SK-N-SH (cell line): ENCODE data around the gene KSR2. TPM values are rescaled to one million over a fixed set of nuclear protein-coding genes. Genes with fewer than 3 reads are reported as not detected.

Source experiments
- CTCF ChIA-PET: fragments of 300-600, 350-600 bp; formaldehyde crosslinking; extraction: SDS; loops from one replicate; lab custom pipeline; 2021; lab: Yijun Ruan, JAX
- POLR2A ChIA-PET: fragments of 350-600 bp; sonication (Branson Sonifier 250); formaldehyde crosslinking; extraction: SDS; loops from one replicate; lab custom pipeline; 2020; ENCODE audit warnings: antibody characterized with exemption, inconsistent platforms; lab: Yijun Ruan, JAX
- DNase-seq: peaks from one replicate; pipeline ENCODE4 v3.0.0; 2012
- H2AFZ ChIP-seq: fragments of 200-600 bp; sonication (generic); 2 replicates; pipeline ENCODE4 v1.8.1; 2016; ENCODE audit warnings: antibody characterized with exemption, mild to moderate bottlenecking, low read depth
- H3F3A ChIP-seq: fragments of 200-600 bp; sonication (generic); replicated peaks from 2 replicates; pipeline ENCODE3; 2016; ENCODE audit warnings: antibody characterized with exemption, mild to moderate bottlenecking; ENCODE audit not compliant: insufficient read depth
- H3K27ac ChIP-seq, 2 experiments: fragments of 200-500 bp in 1 of 2; fragments of 200-600 bp in 1 of 2; sonication (Bioruptor generic) in 1 of 2; sonication (generic), shearing (Covaris generic) in 1 of 2; 2 replicates each; pipeline versions ENCODE4 v1.5.1 to v1.6.1; 2014 to 2016; ENCODE audit warnings: low read depth in 2 of 2, inconsistent platforms in 1 of 2, low read length in 1 of 2, mild to moderate bottlenecking in 1 of 2, mixed read lengths in 1 of 2
- H3K27me3 ChIP-seq: fragments of 200-600 bp; sonication (generic), shearing (Covaris generic); 2 replicates; pipeline ENCODE4 v1.6.1; 2016; ENCODE audit warnings: mixed run types; ENCODE audit not compliant: insufficient read depth
- H3K36me3 ChIP-seq, 2 experiments: fragments of 200-500 bp in 1 of 2; fragments of 200-600 bp in 1 of 2; sonication (Bioruptor generic) in 1 of 2; sonication (generic) in 1 of 2; replicated peaks in 1 of 2; 2 replicates each; pipeline versions ENCODE3 to v1.5.1; 2014 to 2016; ENCODE audit warnings: low read length in 1 of 2, mild to moderate bottlenecking in 1 of 2; ENCODE audit not compliant: insufficient read depth in 2 of 2, control insufficient read depth in 1 of 2
- H3K4me1 ChIP-seq, 2 experiments: fragments of 200-500 bp in 1 of 2; fragments of 200-600 bp in 1 of 2; sonication (Bioruptor generic) in 1 of 2; sonication (generic), shearing (Covaris generic) in 1 of 2; 2 replicates each; pipeline versions ENCODE4 v1.5.1 to v1.6.1; 2014 to 2016; ENCODE audit warnings: low read depth in 1 of 2, low read length in 1 of 2, mixed run types in 1 of 2; ENCODE audit not compliant: insufficient read depth in 2 of 2, control insufficient read depth in 1 of 2
- H3K4me2 ChIP-seq: fragments of 200-600 bp; sonication (generic), shearing (Covaris generic); 2 replicates; pipeline ENCODE4 v1.6.1; 2017; ENCODE audit warnings: mixed run types
- H3K4me3 ChIP-seq, 2 experiments: fragments of 200-500 bp in 1 of 2; fragments of 200-600 bp in 1 of 2; sonication (Bioruptor generic) in 1 of 2; sonication (generic), shearing (Covaris generic) in 1 of 2; 2 replicates each; pipeline versions ENCODE4 v1.5.1 to v1.8.1; 2014 to 2016; ENCODE audit warnings: low read depth in 2 of 2, inconsistent platforms in 1 of 2, low read length in 1 of 2, mild to moderate bottlenecking in 1 of 2, mixed read lengths in 1 of 2, moderate library complexity in 1 of 2
- H3K79me2 ChIP-seq: fragments of 200-600 bp; sonication (generic); 2 replicates; pipeline ENCODE4 v1.8.1; 2017; ENCODE audit warnings: mild to moderate bottlenecking; ENCODE audit not compliant: insufficient read depth
- H3K9ac ChIP-seq: fragments of 200-600 bp; sonication (generic); 2 replicates; pipeline ENCODE4 v1.6.1; 2017; ENCODE audit warnings: mixed run types
- H3K9me2 ChIP-seq: fragments of 200-600 bp; sonication (generic); 2 replicates; pipeline ENCODE4 v1.6.1; 2017; ENCODE audit warnings: mixed run types
- H3K9me3 ChIP-seq: fragments of 200-600 bp; sonication (generic); 2 replicates; pipeline ENCODE4 v1.6.1; 2017; ENCODE audit warnings: mixed run types, mild to moderate bottlenecking, moderate library complexity
- H4K20me1 ChIP-seq: fragments of 200-600 bp; sonication (generic); 2 replicates; pipeline ENCODE4 v1.6.1; 2017; ENCODE audit warnings: mild to moderate bottlenecking, mixed run types; ENCODE audit not compliant: insufficient read depth
- CHD2 ChIP-seq: fragments of 150-350 bp; IDR thresholded peaks from 2 replicates; pipeline ENCODE4 v1.6.1; 2018; ENCODE audit warnings: low read length; ENCODE audit not compliant: partially characterized antibody
- CTCF ChIP-seq: fragments of 200-600 bp; sonication (generic); IDR thresholded peaks from 2 replicates; pipeline ENCODE4 v1.6.1; 2017; ENCODE audit warnings: antibody characterized with exemption, mild to moderate bottlenecking, moderate library complexity
- FOSL2 ChIP-seq: IDR thresholded peaks from 2 replicates; pipeline ENCODE4 v1.4.0; 2012; ENCODE audit warnings: low read depth, mild to moderate bottlenecking, moderate library complexity, borderline replicate concordance
- GATA2 ChIP-seq: sonication (generic); formaldehyde crosslinking; IDR thresholded peaks from 2 replicates; pipeline ENCODE4 v1.5.0; 2020; ENCODE audit warnings: mild to moderate bottlenecking, missing genetic modification reagents
- IRF3 ChIP-seq: fragments of 150-350 bp; IDR thresholded peaks from 2 replicates; pipeline ENCODE4 v1.6.1; 2016; ENCODE audit warnings: mild to moderate bottlenecking, low read depth, low read length
- NRF1 ChIP-seq: IDR thresholded peaks from 2 replicates; pipeline ENCODE4 v1.6.1; 2012; ENCODE audit warnings: low read depth, mild to moderate bottlenecking, low read length
- PBX3 ChIP-seq: IDR thresholded peaks from 2 replicates; pipeline ENCODE4; 2012
- RAD21 ChIP-seq: IDR thresholded peaks from 2 replicates; pipeline ENCODE4 v1.6.1; 2012; ENCODE audit warnings: mild to moderate bottlenecking, low read length
- REST ChIP-seq: IDR thresholded peaks from 2 replicates; pipeline ENCODE4 v1.6.1; 2012; ENCODE audit warnings: mild to moderate bottlenecking, low read depth, low read length, moderate library complexity
- RFX5 ChIP-seq: IDR thresholded peaks from 2 replicates; pipeline ENCODE4 v1.6.1; 2012; ENCODE audit warnings: mild to moderate bottlenecking, improper control_type of control experiment, low read length
- RXRA ChIP-seq: IDR thresholded peaks from 2 replicates; pipeline ENCODE4 v1.4.0; 2012; ENCODE audit warnings: low read depth, mild to moderate bottlenecking, borderline replicate concordance
- SIN3A ChIP-seq: IDR thresholded peaks from 2 replicates; pipeline ENCODE4 v1.6.1; 2012; ENCODE audit warnings: low read depth, mild to moderate bottlenecking, low read length, moderate library complexity, borderline replicate concordance
- SMC3 ChIP-seq: IDR thresholded peaks from 2 replicates; pipeline ENCODE4 v1.6.1; 2012; ENCODE audit warnings: low read depth, low read length, improper control_type of control experiment
- USF2 ChIP-seq: fragments of 150-350 bp; IDR thresholded peaks from 2 replicates; pipeline ENCODE4 v1.6.1; 2017; ENCODE audit warnings: antibody characterized with exemption, low read length, low read depth, borderline replicate concordance
- YY1 ChIP-seq: IDR thresholded peaks from 2 replicates; pipeline ENCODE4 v1.4.0; 2012; ENCODE audit warnings: low read depth, mild to moderate bottlenecking
- ZBTB33 ChIP-seq: IDR thresholded peaks from 2 replicates; pipeline ENCODE4 v1.4.0; 2012; ENCODE audit warnings: low read depth, borderline replicate concordance
- WGBS: methylation state at CpG from one replicate; pipeline ENCODE4 v1.1.6; 2017; ENCODE audit warnings: low lambda C conversion rate; 5-methylcytosine and 5-hydroxymethylcytosine counted together
- polyA plus RNA-seq, 3 experiments: library from polyadenylated mRNA; depleted of rRNA; stranded (reverse); fragments of >200 nt; gene quantifications; 2 replicates each; pipeline ENCODE4 v1.2.3, GENCODE V29; 2012

The KSR2 gene
- polyA plus RNA-seq, 1 of the 3 experiments (the other 2 are of a cell fraction): 0.12 TPM

GRCh38 chr12:117408161-117408791, 560.5 kb downstream of the KSR2 start:
- no peaks in the 10 kb centered on the region for H3K9me3 ChIP-seq
- no peak overlapping the region for H2AFZ ChIP-seq
- no peaks in the 10 kb centered on the region for H3F3A ChIP-seq
- DNase-seq: peak; percentile 43
- POLR2A ChIA-PET: no interaction called here
- CTCF ChIA-PET: interaction anchor here (1.2 kb wide), 1 partner anchor 19 kb away, joined by 3 read pairs; no protein-coding TSS in a partner anchor
- H3K9me2 ChIP-seq: no peaks in the 10 kb centered on the region
- H3K4me2 ChIP-seq: no peak overlapping the region
- peak overlapping the region in 1 of 2 experiments; percentile 75; a peak in 1 of 4 replicates for H3K27ac ChIP-seq
- no peaks in the 10 kb centered on the region for H3K27me3 ChIP-seq
- H4K20me1 ChIP-seq: no peaks in the 10 kb centered on the region
- no peak overlapping the region for H3K4me3 ChIP-seq
- WGBS: 43% methylated on average over 7 of the region's 11 CpGs
- H3K36me3 ChIP-seq: no peaks in the 10 kb centered on the region
- TF ChIP-seq GATA2 (CRISPR knock-in tag): no peak
- no peak for TF ChIP-seq IRF3
- no peak for TF ChIP-seq RXRA
- TF ChIP-seq SMC3: no peak
- TF ChIP-seq ZBTB33: no peak
- TF ChIP-seq REST: no peak
- TF ChIP-seq YY1: no peak
- TF ChIP-seq RAD21: no peak
- TF ChIP-seq FOSL2: no peak
- no peak for TF ChIP-seq CTCF
- TF ChIP-seq NRF1: no peak
- TF ChIP-seq CHD2: no peak
- TF ChIP-seq PBX3: no peak
- no peak for TF ChIP-seq USF2
- TF ChIP-seq RFX5: no peak
- no peak for TF ChIP-seq SIN3A
- TF ChIP-seq, all 33 proteins: peak for 0
- Histone ChIP-seq H3K9ac (no peak overlapping the region), H3K4me1 (peaks cover 0 to 33% of the 10 kb centered on the region in 2 experiments; a peak in 2 of 4 replicates), H3K79me2 (no peaks in the 10 kb centered on the region)
